HepG2 (cell line): Measurements from ENCODE around the gene WDR13.

Experiments
- EZH2 ChIP-seq: conservative IDR thresholded peaks from 2 replicates; pipeline ENCODE4 v1.6.1; 2012; ENCODE audit warnings: mild to moderate bottlenecking, low read depth, low read length, moderate library complexity
- FOSL1 ChIP-seq: sonication (generic); formaldehyde crosslinking; IDR thresholded peaks from 2 replicates; pipeline ENCODE4 v1.9.0; 2021; ENCODE audit warnings: missing genetic modification reagents, borderline replicate concordance
- HNF4A ChIP-seq: sonication (generic); formaldehyde crosslinking; IDR thresholded peaks from 2 replicates; pipeline ENCODE4 v1.4.0; 2020; ENCODE audit warnings: missing genetic modification reagents
- PAF1 ChIP-seq: IDR thresholded peaks from 2 replicates; pipeline ENCODE4 v1.6.1; 2016; ENCODE audit warnings: missing genetic modification reagents, missing compliant biosample characterization
- POLR2A ChIP-seq, 2 experiments: IDR thresholded peaks; 2 replicates each; pipeline ENCODE4 v1.6.1; 2011; ENCODE audit warnings: low read depth in 2 of 2, low read length in 2 of 2, mild to moderate bottlenecking in 1 of 2, moderate library complexity in 1 of 2; ENCODE audit not compliant: insufficient read depth in 1 of 2
- REPIN1 ChIP-seq: sonication (generic); formaldehyde crosslinking; IDR thresholded peaks from 2 replicates; pipeline ENCODE4 v1.8.0; 2022; ENCODE audit warnings: missing genetic modification reagents, low read depth, mild to moderate bottlenecking, borderline replicate concordance
- SIN3A ChIP-seq: IDR thresholded peaks from 2 replicates; pipeline ENCODE4 v1.6.1; 2011; ENCODE audit warnings: low read depth, mild to moderate bottlenecking, control low read depth, low read length, borderline replicate concordance
- TOE1 ChIP-seq: sonication (generic); formaldehyde crosslinking; IDR thresholded peaks from 2 replicates; pipeline ENCODE4 v1.4.0; 2020; ENCODE audit warnings: mild to moderate bottlenecking, missing genetic modification reagents
- U2AF2 ChIP-seq: fragments of 200-400 bp; formaldehyde crosslinking; IDR thresholded peaks from 2 replicates; pipeline ENCODE4 v1.6.1; 2017; ENCODE audit warnings: low read depth, mild to moderate bottlenecking, low read length
- ZNF879 ChIP-seq: sonication (generic); formaldehyde crosslinking; IDR thresholded peaks from 2 replicates; pipeline ENCODE4 v1.8.1; 2023; ENCODE audit warnings: missing genetic modification reagents
- TF ChIP-seq, protein P1 (sequence below): sonication (generic); formaldehyde crosslinking; IDR thresholded peaks from 2 replicates; pipeline ENCODE4 v1.5.0; 2020; ENCODE audit warnings: mild to moderate bottlenecking, missing genetic modification reagents, moderate library complexity
- TF ChIP-seq, protein P2 (sequence below): sonication (generic); formaldehyde crosslinking; IDR thresholded peaks from 2 replicates; pipeline ENCODE4 v1.8.1; 2023; ENCODE audit warnings: mild to moderate bottlenecking, missing genetic modification reagents, borderline replicate concordance
- TF ChIP-seq, protein P3 (sequence below): sonication (generic); formaldehyde crosslinking; IDR thresholded peaks from 2 replicates; pipeline ENCODE4 v1.8.1; 2023; ENCODE audit warnings: mild to moderate bottlenecking, missing genetic modification reagents

DNA sequence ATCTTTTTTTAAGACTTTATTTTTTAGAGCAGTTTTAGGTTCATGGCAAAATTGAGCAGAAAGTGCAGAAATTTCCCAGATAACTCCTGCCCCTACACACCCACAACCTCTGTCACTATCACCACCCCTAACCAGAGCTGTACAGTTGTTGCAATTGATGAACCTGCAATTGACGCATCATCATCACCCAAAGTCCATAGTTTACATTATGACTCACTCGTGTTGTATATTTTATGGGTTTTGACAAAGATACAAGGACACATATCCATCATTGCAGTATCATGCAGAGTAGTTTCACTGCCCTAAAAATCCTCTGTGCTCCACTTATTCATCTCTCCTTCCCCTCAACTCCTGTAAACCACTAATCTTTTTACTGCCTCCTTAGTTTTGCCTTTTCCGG, 51.8 kb downstream of the WDR13 start:
- TF ChIP-seq, protein P1, sequence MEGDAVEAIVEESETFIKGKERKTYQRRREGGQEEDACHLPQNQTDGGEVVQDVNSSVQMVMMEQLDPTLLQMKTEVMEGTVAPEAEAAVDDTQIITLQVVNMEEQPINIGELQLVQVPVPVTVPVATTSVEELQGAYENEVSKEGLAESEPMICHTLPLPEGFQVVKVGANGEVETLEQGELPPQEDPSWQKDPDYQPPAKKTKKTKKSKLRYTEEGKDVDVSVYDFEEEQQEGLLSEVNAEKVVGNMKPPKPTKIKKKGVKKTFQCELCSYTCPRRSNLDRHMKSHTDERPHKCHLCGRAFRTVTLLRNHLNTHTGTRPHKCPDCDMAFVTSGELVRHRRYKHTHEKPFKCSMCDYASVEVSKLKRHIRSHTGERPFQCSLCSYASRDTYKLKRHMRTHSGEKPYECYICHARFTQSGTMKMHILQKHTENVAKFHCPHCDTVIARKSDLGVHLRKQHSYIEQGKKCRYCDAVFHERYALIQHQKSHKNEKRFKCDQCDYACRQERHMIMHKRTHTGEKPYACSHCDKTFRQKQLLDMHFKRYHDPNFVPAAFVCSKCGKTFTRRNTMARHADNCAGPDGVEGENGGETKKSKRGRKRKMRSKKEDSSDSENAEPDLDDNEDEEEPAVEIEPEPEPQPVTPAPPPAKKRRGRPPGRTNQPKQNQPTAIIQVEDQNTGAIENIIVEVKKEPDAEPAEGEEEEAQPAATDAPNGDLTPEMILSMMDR (CRISPR knock-in tag), result no peak
- TF ChIP-seq TOE1 (CRISPR knock-in tag), result no peak
- TF ChIP-seq, protein P2, sequence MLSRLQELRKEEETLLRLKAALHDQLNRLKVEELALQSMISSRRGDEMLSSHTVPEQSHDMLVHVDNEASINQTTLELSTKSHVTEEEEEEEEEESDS (CRISPR knock-in tag), result no peak
- TF ChIP-seq, protein P3, sequence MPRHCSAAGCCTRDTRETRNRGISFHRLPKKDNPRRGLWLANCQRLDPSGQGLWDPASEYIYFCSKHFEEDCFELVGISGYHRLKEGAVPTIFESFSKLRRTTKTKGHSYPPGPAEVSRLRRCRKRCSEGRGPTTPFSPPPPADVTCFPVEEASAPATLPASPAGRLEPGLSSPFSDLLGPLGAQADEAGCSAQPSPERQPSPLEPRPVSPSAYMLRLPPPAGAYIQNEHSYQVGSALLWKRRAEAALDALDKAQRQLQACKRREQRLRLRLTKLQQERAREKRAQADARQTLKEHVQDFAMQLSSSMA (CRISPR knock-in tag), result no peak
- TF ChIP-seq SIN3A, result no peak
- TF ChIP-seq PAF1, result no peak
- TF ChIP-seq FOSL1, result no peak
- TF ChIP-seq U2AF2, result no peak
- no peak for TF ChIP-seq EZH2
- no peak for TF ChIP-seq HNF4A (CRISPR knock-in tag)
- TF ChIP-seq REPIN1 (CRISPR knock-in tag), result no peak
- TF ChIP-seq POLR2A (IDR thresholded peaks at IDR 0.05; ENCODE audit: insufficient read depth in 1 of 2, low read depth in 2 of 2, low read length in 2 of 2), result no peak
- TF ChIP-seq ZNF879 (CRISPR knock-in tag), result no peak
